KMS-11 (cell line): ENCODE measurements around the gene REV1.

ENCODE experiments used
- H2AFZ ChIP-seq: fragments of 200-600 bp; sonication (generic); 2 replicates; pipeline ENCODE4 v1.6.1; 2016; ENCODE audit warnings: antibody characterized with exemption, mixed run types, low read depth
- H3K27ac ChIP-seq: fragments of 200-600 bp; sonication (generic); 2 replicates; pipeline ENCODE4 v1.6.1; 2016; ENCODE audit warnings: mild to moderate bottlenecking, mixed run types
- H3K27me3 ChIP-seq: fragments of 200-600 bp; sonication (generic); 2 replicates; pipeline ENCODE4 v1.6.1; 2017; ENCODE audit warnings: mild to moderate bottlenecking, low read depth, mixed run types, moderate library complexity; ENCODE audit not compliant: insufficient read depth
- H3K36me3 ChIP-seq: fragments of 200-600 bp; sonication (generic); 2 replicates; pipeline ENCODE4 v1.6.1; 2017; ENCODE audit warnings: mild to moderate bottlenecking, mixed run types; ENCODE audit not compliant: insufficient read depth
- H3K4me1 ChIP-seq: fragments of 200-600 bp; sonication (generic); 2 replicates; pipeline ENCODE4 v1.6.1; 2016; ENCODE audit warnings: mild to moderate bottlenecking, low read depth, mixed run types; ENCODE audit not compliant: poor library complexity, severe bottlenecking
- H3K4me2 ChIP-seq: fragments of 200-600 bp; sonication (generic); 2 replicates; pipeline ENCODE4 v1.7.0; 2016; ENCODE audit warnings: mild to moderate bottlenecking, mixed run types
- H3K4me3 ChIP-seq: fragments of 200-600 bp; sonication (generic); IDR thresholded peaks from 2 replicates; pipeline ENCODE4 v1.6.1; 2017; ENCODE audit warnings: low read depth, low read length, mixed read lengths; ENCODE audit not compliant: insufficient read depth
- H3K79me2 ChIP-seq: fragments of 200-600 bp; sonication (generic); 2 replicates; pipeline ENCODE4 v1.6.1; 2016; ENCODE audit warnings: low read depth, mixed run types; ENCODE audit not compliant: insufficient read depth
- H3K9ac ChIP-seq: fragments of 200-600 bp; sonication (generic); 2 replicates; pipeline ENCODE4 v1.6.1; 2016; ENCODE audit warnings: mild to moderate bottlenecking, mixed run types
- H4K20me1 ChIP-seq: fragments of 200-600 bp; sonication (generic); 2 replicates; pipeline ENCODE4 v1.6.1; 2016; ENCODE audit warnings: mild to moderate bottlenecking, mixed run types; ENCODE audit not compliant: insufficient read depth
- CTCF ChIP-seq: fragments of 200-600 bp; sonication (generic); conservative IDR thresholded peaks from 2 replicates; pipeline ENCODE4 v1.6.1; 2017; ENCODE audit warnings: low read depth, mild to moderate bottlenecking, antibody characterized with exemption, low read length, moderate library complexity, mixed read lengths

Gene REV1

DNA sequence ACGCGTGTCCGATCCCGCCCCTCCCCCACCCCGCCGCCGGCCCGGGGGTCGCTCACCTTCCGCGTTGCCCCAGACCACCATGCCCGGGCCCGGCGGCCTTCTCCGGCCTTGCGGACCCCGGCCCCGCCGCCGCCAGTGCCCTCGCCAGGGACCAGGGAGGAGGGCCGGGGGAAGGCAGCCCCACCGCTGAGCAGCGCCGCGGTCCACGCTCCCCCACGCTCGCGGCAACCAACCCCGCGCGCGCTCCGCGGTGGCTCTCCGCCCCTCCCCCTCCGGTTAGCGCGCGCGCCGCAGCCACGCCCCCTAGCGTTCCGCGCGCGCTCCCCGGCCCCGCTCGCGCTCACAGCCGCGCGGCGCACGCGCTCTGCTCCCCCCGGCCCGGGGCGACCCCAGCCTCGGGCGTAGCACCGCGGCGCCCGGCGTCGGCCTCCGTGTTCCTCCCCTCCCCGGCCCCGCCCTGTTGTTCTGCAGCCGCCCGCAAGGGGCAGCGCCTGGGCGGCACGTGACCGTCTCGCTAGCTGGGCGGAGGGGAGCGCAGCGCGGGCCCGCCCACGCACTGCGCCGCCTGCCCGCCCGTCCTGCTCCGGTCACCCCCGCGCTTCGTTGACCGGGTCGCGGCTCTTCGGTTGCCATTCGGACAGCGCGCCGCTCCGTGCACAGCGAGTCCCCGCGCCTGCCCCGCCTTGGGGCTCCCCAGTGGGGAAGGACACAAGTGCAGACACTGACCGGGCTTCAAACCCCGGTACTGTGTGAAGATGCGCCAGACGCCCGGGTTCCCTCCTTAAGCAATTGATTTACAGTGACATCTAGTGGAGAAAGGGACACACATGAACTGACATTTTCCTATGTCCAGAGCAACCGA, at the start of gene REV1:
TSS of gene REV1 (minus strand) at position 257 of the 862 bp plus-strand sequence. CDS start 25,042 bp downstream, outside the sequence.
- Histone ChIP-seq H3K4me1 (peaks cover 32% of the 10 kb centered on the region), H3K4me3 (peak within 1 kb of the TSS; percentile 62), H3K27ac (peak within 1 kb of the TSS; percentile 55), H3K9ac (peak within 1 kb of the TSS; percentile 59; the same call in 1 of the 2 replicates), H3K27me3 (no peaks in the 10 kb centered on the region), H2AFZ (peak within 1 kb of the TSS; percentile 86), H4K20me1 (0 out of 2 replicates have a peak, but pooled peaks cover 13% of the 10 kb centered on the region), H3K79me2 (peaks cover 40% of the 10 kb centered on the region), H3K36me3 (no peaks in the 10 kb centered on the region), H3K4me2 (peak within 1 kb of the TSS; percentile 82)
- TF ChIP-seq CTCF: peak; percentile 70; the same call in 1 of the 2 replicates

DNA sequence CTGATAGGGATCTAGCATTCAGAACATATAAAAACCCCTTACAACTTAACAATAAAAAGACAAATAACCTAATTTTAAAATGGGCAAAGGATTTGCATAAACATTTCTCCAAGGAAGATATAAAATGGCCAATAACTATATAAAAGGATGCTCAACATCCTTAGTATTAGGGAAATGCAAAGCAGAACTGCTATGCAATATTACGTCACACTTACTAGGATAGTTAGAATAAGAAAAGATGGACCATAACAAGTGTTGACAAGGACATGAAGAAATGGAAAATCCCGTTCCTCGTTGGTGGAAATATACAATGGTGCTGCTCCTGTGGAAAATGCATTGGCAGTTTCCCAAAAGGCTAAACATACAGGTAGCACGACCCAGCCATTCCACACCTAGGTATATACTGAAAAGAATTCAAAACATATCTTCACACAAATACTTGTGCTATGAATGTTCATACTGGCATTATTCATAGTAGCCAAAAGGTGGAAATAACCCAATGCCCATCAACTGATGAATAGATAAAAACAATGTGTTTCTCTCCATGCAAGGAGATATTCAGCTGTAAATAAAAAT, 48.2 kb upstream of the REV1 start:
- Histone ChIP-seq H3K4me3 (no peak overlapping the region), H3K4me1 (no peaks in the 10 kb centered on the region), H3K4me2 (no peak overlapping the region), H4K20me1 (no peaks in the 10 kb centered on the region), H2AFZ (no peak overlapping the region), H3K27ac (no peak overlapping the region), H3K27me3 (no peaks in the 10 kb centered on the region), H3K79me2 (no peaks in the 10 kb centered on the region), H3K36me3 (no peaks in the 10 kb centered on the region), H3K9ac (no peak overlapping the region)
- no peak for TF ChIP-seq CTCF

- TF ChIP-seq CTCF: no peak
- no peak overlapping the region for H2AFZ ChIP-seq
- H3K79me2 ChIP-seq: no peaks in the 10 kb centered on the region
- no peak overlapping the region for H3K27ac ChIP-seq
- H3K4me3 ChIP-seq: no peak overlapping the region
- no peaks in the 10 kb centered on the region for H3K36me3 ChIP-seq
- no peak overlapping the region for H3K9ac ChIP-seq
- no peaks in the 10 kb centered on the region for H3K27me3 ChIP-seq
- no peak overlapping the region for H3K4me2 ChIP-seq
- H4K20me1 ChIP-seq: no peaks in the 10 kb centered on the region
- no peaks in the 10 kb centered on the region for H3K4me1 ChIP-seq
Measured at GRCh38 chr2:99524056-99524455, 34.2 kb upstream of the REV1 start.

- Histone ChIP-seq H3K27me3 (no peaks in the 10 kb centered on the region), H3K79me2 (no peaks in the 10 kb centered on the region), H3K36me3 (no peaks in the 10 kb centered on the region), H3K9ac (no peak overlapping the region), H3K27ac (no peak overlapping the region), H4K20me1 (no peaks in the 10 kb centered on the region), H3K4me3 (no peak overlapping the region), H2AFZ (no peak overlapping the region), H3K4me2 (no peak overlapping the region), H3K4me1 (no peaks in the 10 kb centered on the region)
- TF ChIP-seq CTCF: no peak
Measured at GRCh38 chr2:99522157-99522556, 32.3 kb upstream of the REV1 start.
